Endometrial microvascular endothelial cells (primary cell): ENCODE measurements around the gene TBC1D14. TPM values are rescaled to one million over a fixed set of nuclear protein-coding genes. Genes with fewer than 3 reads are reported as not detected.

Experiments
- in situ Hi-C: cut with HindIII; loops from 2 replicates; pipeline ENCODE4 v1.10.0; 2017; ENCODE audit warnings: low sequenced_read_pairs, low pct_unique_long_range_greater_than_20kb; ENCODE audit errors: inconsistent ontology term
- total RNA-seq: library from RNA; depleted of rRNA; stranded (reverse); fragments of >200 nt; gene quantifications from one replicate; pipeline ENCODE4 v1.2.3, GENCODE V29; 2015; ENCODE audit errors: inconsistent ontology term

TBC1D14 gene
- total RNA-seq, 1 donor from 2014 or later, result 14.5 TPM

DNA sequence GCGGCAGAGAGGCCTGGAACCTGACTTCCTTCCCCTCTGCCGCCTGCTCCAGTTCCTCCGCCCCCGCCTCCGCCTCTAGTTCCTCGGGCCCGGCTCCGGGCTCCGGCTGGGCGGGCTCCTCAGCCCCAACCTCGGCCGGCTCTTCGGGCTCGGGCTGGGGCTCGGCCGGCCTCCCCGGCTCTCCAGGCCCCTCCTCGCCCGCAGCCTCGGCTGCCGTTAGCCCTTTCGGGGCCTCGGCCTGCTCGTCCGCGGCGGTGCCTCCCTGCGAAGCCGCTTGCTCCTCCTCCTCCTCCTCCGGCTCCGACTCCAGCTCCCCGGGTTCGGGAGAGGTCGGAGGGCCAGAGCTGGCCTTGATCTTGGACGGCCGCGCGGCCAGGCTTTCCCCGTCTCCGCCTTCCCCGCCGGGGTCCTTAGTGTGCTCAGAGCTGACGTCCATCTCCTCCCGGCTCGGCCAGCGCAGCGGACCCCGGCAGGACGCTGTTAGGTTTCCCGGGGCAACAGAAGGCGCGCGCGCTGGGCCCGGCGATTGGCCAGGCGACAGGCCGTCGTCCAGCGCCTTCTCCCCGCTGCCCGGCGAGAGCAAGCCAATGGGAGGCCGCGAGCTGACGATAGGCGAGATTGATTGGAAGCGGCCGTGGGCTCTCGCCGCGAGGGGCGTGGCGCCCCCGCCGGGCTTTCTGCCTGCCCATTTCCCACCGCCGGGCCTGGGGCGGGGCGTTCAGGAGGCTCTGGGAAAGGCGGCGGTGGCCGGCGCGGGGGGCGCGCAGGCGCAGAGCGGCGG is 133.1 kb downstream of the TBC1D14 start:
- in situ Hi-C loops, result no loop called here

DNA sequence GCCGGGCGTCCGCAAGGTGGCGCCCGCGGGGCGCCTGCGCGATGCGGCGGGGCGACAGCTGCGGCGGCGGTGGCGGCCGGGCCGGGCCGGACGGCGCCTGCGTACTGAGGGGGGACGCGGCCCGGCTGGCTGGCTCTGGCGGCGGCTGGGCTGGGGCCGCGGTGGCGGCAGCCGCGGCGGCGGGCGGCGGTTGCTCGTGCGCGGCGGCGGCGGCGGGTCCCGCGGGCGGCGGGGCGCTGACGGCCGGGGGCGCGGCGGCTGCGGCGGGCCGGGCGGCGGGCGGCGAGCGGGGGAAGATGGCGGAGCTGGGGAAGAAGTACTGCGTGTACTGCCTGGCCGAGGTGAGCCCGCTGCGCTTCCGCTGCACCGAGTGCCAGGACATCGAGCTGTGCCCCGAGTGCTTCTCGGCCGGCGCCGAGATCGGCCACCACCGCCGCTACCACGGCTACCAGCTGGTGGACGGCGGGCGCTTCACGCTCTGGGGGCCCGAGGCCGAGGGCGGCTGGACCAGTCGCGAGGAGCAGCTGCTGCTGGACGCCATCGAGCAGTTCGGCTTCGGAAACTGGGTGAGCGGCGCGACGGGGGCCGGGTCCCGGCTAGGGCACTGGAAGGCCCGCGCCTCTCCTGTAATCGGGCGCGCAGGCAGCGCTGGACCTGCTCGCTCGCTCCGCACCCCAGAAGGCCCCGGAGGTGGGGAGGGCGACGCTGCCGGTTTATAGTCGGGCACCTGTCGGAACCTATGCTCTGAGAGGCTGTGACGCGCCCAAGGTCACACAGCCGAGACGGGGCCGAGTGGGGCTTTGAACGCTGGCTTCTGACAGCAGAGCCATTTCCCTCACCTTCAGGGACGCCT is 133.9 kb downstream of the TBC1D14 start, which contains the start of gene TADA2B:
Gene TADA2B, plus strand, starts transcription at position 89 of the 853 bp plus-strand sequence. Its CDS starts 208 bp downstream, at position 297.
- in situ Hi-C loops, result no loop called here

DNA sequence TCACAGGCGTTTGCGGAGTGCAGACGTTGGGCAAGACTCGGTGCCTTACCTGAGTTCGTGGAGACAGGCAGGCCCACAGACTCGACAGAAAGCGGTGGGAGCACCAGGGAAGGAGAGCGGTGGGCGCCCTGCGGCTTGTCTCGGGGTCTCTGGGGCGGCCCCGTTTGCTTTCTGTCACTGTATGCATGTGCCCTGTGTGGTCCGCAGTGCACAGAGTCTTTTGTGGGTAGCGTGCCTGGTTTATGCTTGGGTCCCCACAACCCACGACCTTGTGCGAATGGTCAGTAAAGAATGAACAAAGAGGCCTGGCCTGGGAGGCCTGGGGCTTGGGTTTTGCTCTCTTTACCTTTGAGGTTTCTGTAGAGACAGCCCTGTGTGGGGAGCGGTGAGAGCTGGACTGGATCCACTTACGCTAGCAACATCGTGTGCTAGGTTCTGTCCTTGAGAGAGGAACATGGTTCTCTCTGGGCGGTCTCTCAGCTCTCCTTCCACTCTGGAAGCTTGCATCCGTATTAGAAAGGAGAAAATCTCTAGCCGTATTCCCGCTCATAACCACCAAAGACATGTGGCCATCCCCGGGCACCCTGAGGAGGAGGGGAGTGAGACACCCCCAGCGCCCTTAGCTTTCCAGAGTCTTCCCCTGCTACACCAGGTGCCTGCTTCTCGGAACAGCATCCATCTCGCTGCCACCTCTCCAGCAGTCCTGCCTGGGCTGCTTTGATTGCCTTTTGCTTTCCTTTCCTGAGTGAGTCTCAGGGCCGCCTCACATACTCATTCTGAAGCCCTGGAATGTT is 134.7 kb downstream of the TBC1D14 start:
- in situ Hi-C loops, result no loop called here

- in situ Hi-C loops, result no loop called here
Observed at GRCh38 chr4:7045553-7045952, 135.9 kb downstream of the TBC1D14 start.

GRCh38 chr4:7045961-7046921 is 136.6 kb downstream of the TBC1D14 start:
- in situ Hi-C loops, result no loop called here

GRCh38 chr4:7046971-7047370 is 137.3 kb downstream of the TBC1D14 start:
- in situ Hi-C loops, result no loop called here

GRCh38 chr4:7048642-7049041 is 139.0 kb downstream of the TBC1D14 start:
- in situ Hi-C loops, result no loop called here

- in situ Hi-C loops, result no loop called here
Observed at GRCh38 chr4:7049295-7049694, 139.7 kb downstream of the TBC1D14 start.

- in situ Hi-C loops, result no loop called here
Observed at GRCh38 chr4:7049739-7050138, 140.1 kb downstream of the TBC1D14 start.

- in situ Hi-C loops, result no loop called here
Observed at GRCh38 chr4:7050481-7051143, 141.0 kb downstream of the TBC1D14 start.

GRCh38 chr4:7051144-7051495 is 141.5 kb downstream of the TBC1D14 start:
- in situ Hi-C loops, result no loop called here

GRCh38 chr4:7051905-7052304 is 142.3 kb downstream of the TBC1D14 start:
- in situ Hi-C loops, result no loop called here

DNA sequence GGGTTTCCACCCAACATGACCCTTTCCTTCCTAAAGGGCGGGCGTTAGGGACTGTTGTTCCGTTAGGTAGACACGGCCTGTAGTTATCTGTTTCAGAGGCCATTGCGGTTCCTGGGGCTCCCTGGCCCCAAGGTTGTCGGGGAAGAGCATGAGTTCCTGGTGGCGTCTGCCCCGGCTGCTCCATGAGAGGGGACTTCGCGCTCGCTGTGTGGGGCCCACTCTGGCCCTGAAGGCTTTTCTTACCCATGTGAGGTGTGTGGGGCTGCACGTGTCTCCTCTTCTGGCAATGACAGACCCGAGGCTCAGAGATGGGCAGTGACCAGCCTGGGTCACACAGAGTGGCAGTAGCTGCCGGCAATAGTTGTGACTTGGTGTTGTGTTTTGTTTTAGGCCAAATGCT is 142.7 kb downstream of the TBC1D14 start:
- in situ Hi-C loops, result no loop called here

- in situ Hi-C loops, result no loop called here
Observed at GRCh38 chr4:7052923-7053715, 143.5 kb downstream of the TBC1D14 start.

GRCh38 chr4:7054106-7054880 is 144.7 kb downstream of the TBC1D14 start:
- in situ Hi-C loops, result no loop called here
